MCF 10A (cell line): ENCODE measurements around the gene MYO5A. TPM values are rescaled to one million over a fixed set of nuclear protein-coding genes. Genes with fewer than 3 reads are reported as not detected.

ENCODE experiments used
- BruUV-seq: library from RNA; stranded (reverse); fragments of 400-500 nt; replicated peaks from 2 replicates; lab custom pipeline; 2021; lab: Mats Ljungman, UMichigan
- CTCF ChIA-PET: fragments of 300-600 bp; sonication (Branson Sonifier 250); formaldehyde crosslinking; extraction: SDS; loops from one replicate; lab custom pipeline; 2021; ENCODE audit warnings: antibody characterized with exemption, inconsistent platforms; lab: Yijun Ruan, JAX
- POLR2A ChIA-PET: fragments of 300-600, 350-650 bp; sonication (Branson Sonifier 250); formaldehyde crosslinking; extraction: SDS; loops from one replicate; lab custom pipeline; 2020; ENCODE audit warnings: antibody characterized with exemption, inconsistent platforms; lab: Yijun Ruan, JAX
- DNase-seq: peaks from one replicate; pipeline ENCODE4 v3.0.0-alpha.2; 2018; ENCODE audit not compliant: unreplicated experiment
- H3K27ac Mint-ChIP-seq: one replicate; pipeline ENCODE4 v1.8.0; 2022; ENCODE audit warnings: mild to moderate bottlenecking, low read depth, mixed read lengths; ENCODE audit not compliant: unreplicated experiment
- H3K27me3 Mint-ChIP-seq: one replicate; pipeline ENCODE4 v1.8.0; 2022; ENCODE audit warnings: mixed read lengths; ENCODE audit not compliant: insufficient read depth, unreplicated experiment
- H3K36me3 Mint-ChIP-seq: one replicate; pipeline ENCODE4 v1.8.0; 2022; ENCODE audit warnings: mild to moderate bottlenecking, moderate library complexity, mixed read lengths; ENCODE audit not compliant: insufficient read depth, unreplicated experiment
- H3K4me1 Mint-ChIP-seq: one replicate; pipeline ENCODE4 v1.8.0; 2022; ENCODE audit warnings: mixed read lengths; ENCODE audit not compliant: insufficient read depth, unreplicated experiment
- H3K4me3 Mint-ChIP-seq: one replicate; pipeline ENCODE4 v1.8.0; 2022; ENCODE audit warnings: mild to moderate bottlenecking, moderate library complexity, mixed read lengths; ENCODE audit not compliant: unreplicated experiment
- H3K9me3 Mint-ChIP-seq: one replicate; pipeline ENCODE4 v1.8.0; 2022; ENCODE audit warnings: mixed read lengths; ENCODE audit not compliant: unreplicated experiment
- CTCF ChIP-seq: fragments of 200-600 bp; IDR thresholded peaks from one replicate; pipeline ENCODE4 v1.8.0; 2022; ENCODE audit warnings: antibody characterized with exemption, mild to moderate bottlenecking; ENCODE audit not compliant: unreplicated experiment
- intact Hi-C: fragments of 100-400 bp; cut with micrococcal nuclease; formaldehyde crosslinking; loops from 2 replicates; pipeline ENCODE4 v1.14.1; 2022
- total RNA-seq: library from RNA; stranded (reverse); gene quantifications from 2 replicates; pipeline ENCODE4 v1.2.3, GENCODE V29; 2022

MYO5A gene
- total RNA-seq, 1 experiment from 2014 or later: 28.9 TPM

DNA sequence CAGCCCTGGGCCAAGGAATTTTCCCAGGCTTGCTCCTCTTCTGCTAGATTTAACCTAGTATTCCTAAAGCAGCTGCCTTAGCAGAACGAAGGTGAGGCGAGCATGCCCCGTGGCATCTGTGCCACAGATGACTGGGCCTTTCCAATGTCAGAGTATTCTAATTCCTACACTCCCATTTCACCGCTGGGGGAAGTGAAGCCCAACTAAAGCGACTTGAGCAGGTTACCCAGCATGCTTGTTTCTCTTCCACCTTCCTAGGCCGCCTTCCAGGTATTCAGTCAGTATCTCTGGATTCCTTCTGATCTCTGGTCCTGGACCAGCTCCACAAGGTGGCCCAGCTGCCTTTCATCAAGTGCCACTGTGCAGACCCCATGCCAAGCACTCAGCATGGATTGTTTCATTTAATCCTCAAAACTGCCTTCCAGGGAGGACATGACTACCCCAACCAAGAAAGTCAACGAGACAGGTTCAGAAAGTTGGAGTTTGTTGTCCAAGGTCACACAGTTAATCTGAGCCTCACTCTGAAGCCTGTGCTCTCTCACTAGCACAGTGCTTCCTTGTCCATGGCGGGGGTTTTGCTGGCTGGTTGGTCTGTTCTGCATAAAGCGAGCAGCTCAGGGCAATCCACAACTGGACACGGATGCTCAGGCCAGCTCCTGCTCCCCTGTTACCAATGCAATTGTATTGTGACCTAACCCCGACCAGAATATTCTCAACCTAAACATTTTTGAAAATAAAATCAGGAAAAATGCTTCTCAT is 248.2 kb downstream of the MYO5A start:
- TF ChIP-seq CTCF: no peak
- DNase-seq: no peak
- BruUV-seq: no TSS peak
- H3K4me3 Mint-ChIP-seq: no peak overlapping the region
- ChIA-PET POLR2A (interaction anchor here (0.9 to 1.6 kb wide), 2 partner anchors 14 to 19 kb away, joined by 3 to 4 read pairs; no protein-coding TSS in a partner anchor), CTCF (interaction anchor here (0.7 to 4.7 kb wide), 3 partner anchors 12 to 363 kb away, joined by 3 to 29 read pairs (median 6); no protein-coding TSS in a partner anchor)
- peaks cover 51% of the 10 kb centered on the region for H3K36me3 Mint-ChIP-seq
- intact Hi-C loops: no loop called here
- H3K27me3 Mint-ChIP-seq: no peaks in the 10 kb centered on the region
- no peaks in the 10 kb centered on the region for H3K9me3 Mint-ChIP-seq
- no peaks in the 10 kb centered on the region for H3K4me1 Mint-ChIP-seq
- H3K27ac Mint-ChIP-seq: no peak overlapping the region

GRCh38 chr15:52278636-52279367 is 249.9 kb downstream of the MYO5A start:
- CTCF ChIA-PET: interaction anchor here (0.6 to 4.7 kb wide), 5 partner anchors 9 to 638 kb away, joined by 3 to 29 read pairs (median 3); no protein-coding TSS in a partner anchor

GRCh38 chr15:52278135-52278534 is 250.5 kb downstream of the MYO5A start:
- TF ChIP-seq CTCF: no peak
- Mint-ChIP-seq H3K27me3 (no peaks in the 10 kb centered on the region), H3K4me1 (no peaks in the 10 kb centered on the region), H3K4me3 (no peak overlapping the region), H3K27ac (peak overlapping the region; percentile 12), H3K36me3 (peaks cover 74% of the 10 kb centered on the region), H3K9me3 (no peaks in the 10 kb centered on the region)
- POLR2A ChIA-PET: interaction anchor here (0.7 kb wide), 2 partner anchors 12 to 19 kb away, joined by 3 read pairs; no protein-coding TSS in a partner anchor
- no peak for DNase-seq
- CTCF ChIA-PET: interaction anchor here (0.6 to 4.7 kb wide), 5 partner anchors 9 to 638 kb away, joined by 3 to 29 read pairs (median 3); no protein-coding TSS in a partner anchor
- intact Hi-C loops: no loop called here
- BruUV-seq: no TSS peak

More at GRCh38 chr15:52278636-52279367, 249.9 kb downstream of the MYO5A start:
- Mint-ChIP-seq H3K4me1 (no peaks in the 10 kb centered on the region), H3K9me3 (no peaks in the 10 kb centered on the region), H3K27ac (peak overlapping the region; percentile 12), H3K27me3 (no peaks in the 10 kb centered on the region), H3K36me3 (peaks cover 67% of the 10 kb centered on the region), H3K4me3 (no peak overlapping the region)
- POLR2A ChIA-PET: interaction anchor here (0.7 kb wide), 1 partner anchor 11 kb away, joined by 3 read pairs; no protein-coding TSS in a partner anchor
- intact Hi-C loops: no loop called here
- no TSS peak for BruUV-seq
- TF ChIP-seq CTCF: no peak
- DNase-seq: no peak
